Activated CD8-positive, alpha-beta memory T cell treated with anti-CD3 and anti-CD28 coated beads for 24 hours (primary cell): Measurements from ENCODE around the gene SMTNL1.

ENCODE experiments used
- DNase-seq: peaks from one replicate; pipeline ENCODE4 v3.0.0-alpha.2; 2020

The SMTNL1 gene

DNA sequence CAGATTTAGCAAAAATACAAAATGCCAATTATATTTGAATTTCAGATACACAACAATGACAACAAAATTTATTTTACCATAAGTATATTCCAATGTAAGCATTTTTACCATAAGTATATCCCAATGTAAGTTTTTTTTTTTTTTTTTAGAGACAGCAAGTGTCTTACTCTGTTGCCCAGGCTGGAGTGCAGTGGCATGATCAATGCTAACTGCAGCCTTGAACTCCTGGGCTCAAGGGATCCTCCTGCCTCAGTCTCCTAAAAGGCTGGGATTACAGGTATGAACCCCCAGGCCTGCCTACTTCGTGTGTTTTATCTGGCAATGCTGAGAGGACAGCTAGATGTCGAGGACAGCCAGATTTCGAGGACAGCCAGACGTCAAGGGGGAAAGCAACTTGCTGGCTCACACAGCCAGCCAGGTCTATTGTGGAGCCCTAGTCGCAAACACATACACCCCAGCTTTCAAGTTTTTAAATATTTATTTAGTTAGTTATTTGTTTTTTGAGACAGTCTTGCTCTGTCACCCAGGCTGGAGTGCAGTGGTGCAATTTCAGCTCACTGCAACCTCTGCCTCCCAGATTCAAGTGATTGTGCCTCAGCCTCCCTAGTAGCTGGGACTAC, 59.0 kb downstream of the SMTNL1 start:
- DNase-seq, result no peak

DNA sequence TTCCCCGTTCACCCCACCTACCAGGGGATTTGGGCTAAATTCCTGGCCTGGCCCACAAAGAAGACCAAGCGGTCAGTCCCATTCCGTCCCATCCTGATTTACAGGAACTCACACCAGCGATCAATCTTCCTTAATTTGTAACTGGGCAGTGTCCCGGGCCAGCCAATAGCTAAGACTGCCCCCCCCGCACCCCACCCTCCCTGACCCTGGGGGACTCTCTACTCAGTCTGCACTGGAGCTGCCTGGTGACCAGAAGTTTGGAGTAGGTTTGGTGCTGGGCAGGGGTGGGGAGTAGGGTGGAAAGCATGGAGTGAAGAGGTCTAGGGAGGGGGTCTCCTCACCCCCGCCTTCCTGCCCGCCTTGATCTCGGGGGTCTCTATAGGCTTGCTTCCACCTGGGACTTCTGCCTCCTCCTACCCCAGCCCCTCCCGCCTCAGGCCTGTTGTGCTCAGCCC, 60.1 kb downstream of the SMTNL1 start, which contains the start of gene SERPING1:
Gene SERPING1 (plus strand): TSS at position 225 of the 455 bp plus-strand sequence. CDS start 586 bp downstream, outside the sequence.
- no peak for DNase-seq

DNA sequence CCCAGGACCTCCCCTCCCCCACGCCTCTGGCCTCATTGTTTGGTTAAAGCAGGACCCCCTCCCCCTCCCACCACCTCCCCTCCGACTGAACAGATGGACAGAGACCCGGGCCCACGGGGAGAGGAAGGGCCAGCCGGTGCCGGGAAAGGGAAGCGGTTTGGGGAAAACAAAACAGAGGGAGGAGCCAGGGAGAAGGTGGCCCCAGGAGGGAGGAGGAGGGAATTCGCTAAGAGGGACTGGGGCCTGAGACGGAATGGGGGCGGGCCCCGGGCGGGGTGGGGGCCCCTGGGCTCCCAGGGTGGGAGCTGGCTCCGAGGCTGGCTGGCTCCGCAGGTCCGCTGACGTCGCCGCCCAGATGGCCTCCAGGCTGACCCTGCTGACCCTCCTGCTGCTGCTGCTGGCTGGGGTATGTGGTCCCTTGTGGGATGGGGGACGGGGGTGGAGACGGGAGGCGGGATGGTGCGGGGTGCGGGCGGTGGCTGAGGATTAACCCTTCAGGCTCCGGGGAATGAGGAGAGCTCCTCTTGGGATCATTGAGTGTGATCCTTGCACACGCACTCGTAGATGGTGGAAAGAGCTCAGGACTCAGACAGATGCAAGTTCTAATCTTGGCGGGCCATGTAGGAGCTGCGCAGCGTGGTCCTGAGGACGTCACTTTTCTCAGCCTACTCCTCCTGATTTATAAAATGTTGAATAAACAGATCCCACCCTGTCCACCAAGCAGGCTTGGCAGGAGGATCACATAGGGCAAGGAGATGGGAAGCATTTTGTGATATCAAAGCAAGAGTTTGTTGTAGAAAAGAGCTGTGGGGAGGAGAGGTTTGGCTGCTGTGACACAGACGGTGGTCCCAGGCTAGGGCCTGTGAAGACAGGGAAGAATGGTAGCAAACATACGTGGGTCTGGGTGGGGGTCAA, 60.8 kb downstream of the SMTNL1 start:
- DNase-seq, result no peak

DNA sequence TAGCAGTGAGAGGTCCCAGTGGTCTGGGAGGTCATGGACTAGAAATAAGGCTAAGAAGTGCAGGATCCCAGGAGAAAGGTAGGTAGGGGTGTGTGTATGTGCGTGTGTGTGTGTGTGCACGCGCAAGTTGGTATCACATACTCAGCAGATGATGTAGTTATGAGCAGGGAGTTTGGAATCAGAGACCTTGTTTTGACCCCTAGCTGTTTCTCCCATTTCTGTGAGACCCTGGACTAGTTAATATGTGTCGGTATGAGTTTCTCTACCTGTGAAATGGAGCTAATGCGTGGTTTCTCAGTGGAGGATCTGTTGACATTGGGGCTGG, 61.4 kb downstream of the SMTNL1 start:
- DNase-seq, result no peak

DNA sequence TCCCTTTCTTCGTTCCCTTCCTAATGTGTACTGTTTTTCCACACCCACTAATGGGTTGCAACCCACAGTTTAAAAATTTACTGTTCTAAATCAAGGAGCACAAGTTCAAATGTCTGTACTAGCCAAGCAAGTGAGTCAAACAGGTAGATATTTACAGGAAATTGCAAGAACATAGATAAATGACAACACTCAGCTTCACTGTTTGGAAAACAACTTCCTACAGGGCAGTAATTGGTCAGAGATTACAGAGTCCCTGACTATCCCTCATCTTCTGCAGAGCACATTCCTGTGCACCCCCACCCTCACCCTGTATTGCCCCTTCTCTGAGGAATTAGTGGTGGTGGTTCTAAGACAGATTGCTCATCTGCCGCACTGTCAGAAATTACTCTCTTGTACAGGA, 62.0 kb downstream of the SMTNL1 start:
- DNase-seq, result no peak
